Transverse colon (tissue), 3 donors: ENCODE measurements around the gene LRRC45.

Experiments used
- CTCF ChIP-seq, 5 experiments: fragments of 200-600 bp in 3 of 5; fragments of 450-650 bp in 2 of 5; sonication (generic) in 3 of 5; IDR thresholded peaks; 1 replicate in 2 of 5; 2 replicates in 3 of 5; pipeline ENCODE4 v1.5.1; 2016 to 2017; ENCODE audit warnings: antibody characterized with exemption in 5 of 5, inconsistent platforms in 3 of 5, mild to moderate bottlenecking in 2 of 5, moderate library complexity in 1 of 5
- EP300 ChIP-seq: sonication (generic); formaldehyde crosslinking; IDR thresholded peaks from one replicate; pipeline ENCODE4 v1.6.1; 2017; ENCODE audit warnings: antibody characterized with exemption, low read depth
- POLR2A ChIP-seq: fragments of 450-650 bp; IDR thresholded peaks from one replicate; pipeline ENCODE4 v1.6.1; 2016; ENCODE audit warnings: antibody characterized with exemption, mild to moderate bottlenecking, moderate library complexity

- TF ChIP-seq CTCF (IDR thresholded peaks at IDR 0.05) (no peak), POLR2A (no peak), EP300 (no peak)
These were observed 26.8 kb upstream of the LRRC45 start for GRCh38 chr17:81996232-81996756.
